Fibroblast of lung (primary cell): ENCODE data around the gene HOXC11. TPM values are rescaled to one million over a fixed set of nuclear protein-coding genes. Genes with fewer than 3 reads are reported as not detected.

Source experiments
- DNase-seq, 2 donors: peaks; one replicate each; pipeline versions ENCODE4 v3.0.0 to v3.0.0-alpha.2; 2010; ENCODE audit warnings: low read depth in 2 of 2
- H2AFZ ChIP-seq: 2 replicates; pipeline ENCODE4 v1.5.1; 2012; ENCODE audit warnings: low read length, control low read depth, inconsistent platforms
- H3K27ac ChIP-seq: 2 replicates; pipeline ENCODE4 v1.5.1; 2011; ENCODE audit warnings: low read length, control low read depth; ENCODE audit not compliant: insufficient read depth
- H3K27me3 ChIP-seq: 2 replicates; pipeline ENCODE4 v1.5.1; 2011; ENCODE audit warnings: mild to moderate bottlenecking, low read length; ENCODE audit not compliant: control insufficient read depth, insufficient read depth
- H3K36me3 ChIP-seq: 2 replicates; pipeline ENCODE4 v1.5.1; 2011; ENCODE audit warnings: low read length; ENCODE audit not compliant: control insufficient read depth, insufficient read depth
- H3K4me1 ChIP-seq: 2 replicates; pipeline ENCODE4 v1.5.1; 2011; ENCODE audit warnings: low read length; ENCODE audit not compliant: control insufficient read depth, insufficient read depth; ENCODE audit errors: extremely low read depth
- H3K4me2 ChIP-seq: 2 replicates; pipeline ENCODE4 v1.5.1; 2011; ENCODE audit warnings: low read length, control low read depth; ENCODE audit not compliant: insufficient read depth; ENCODE audit errors: extremely low read depth
- H3K4me3 ChIP-seq, 4 experiments: fragments of 200-600 bp in 1 of 4; sonication (generic) in 1 of 4; replicated peaks in 1 of 4; 2 replicates each; pipeline ENCODE4 v1.5.1; 2011 to 2016; ENCODE audit warnings: low read length in 4 of 4, low read depth in 3 of 4, mild to moderate bottlenecking in 3 of 4, control low read depth in 2 of 4, inconsistent platforms in 1 of 4, mixed read lengths in 1 of 4; ENCODE audit not compliant: insufficient read depth in 1 of 4; ENCODE audit errors: control extremely low read depth in 1 of 4
- H3K79me2 ChIP-seq: 2 replicates; pipeline ENCODE4 v1.5.1; 2012; ENCODE audit warnings: mild to moderate bottlenecking, low read length, inconsistent platforms; ENCODE audit not compliant: control insufficient read depth, insufficient read depth
- H3K9ac ChIP-seq: 2 replicates; pipeline ENCODE4 v1.5.1; 2011; ENCODE audit warnings: mild to moderate bottlenecking, low read length, control low read depth; ENCODE audit not compliant: insufficient read depth
- H3K9me3 ChIP-seq: 2 replicates; pipeline ENCODE4 v1.5.1; 2012; ENCODE audit warnings: low read depth, low read length; ENCODE audit not compliant: control insufficient read depth, insufficient read depth
- H4K20me1 ChIP-seq: 2 replicates; pipeline ENCODE4 v1.5.1; 2011; ENCODE audit warnings: low read length; ENCODE audit not compliant: control insufficient read depth, insufficient read depth; ENCODE audit errors: extremely low read depth
- CTCF ChIP-seq, 2 donors: IDR thresholded peaks in 1 of 2; conservative IDR thresholded peaks in 1 of 2; 1 replicate in 1 of 2; 2 replicates in 1 of 2; pipeline ENCODE4 v1.5.1; 2011 to 2012; ENCODE audit warnings: low read length in 2 of 2, control low read depth in 1 of 2, inconsistent platforms in 1 of 2, low read depth in 1 of 2, mild to moderate bottlenecking in 1 of 2
- EZH2 ChIP-seq: IDR thresholded peaks from 2 replicates; pipeline ENCODE4 v1.5.1; 2012; ENCODE audit warnings: low read length, control low read depth, mild to moderate bottlenecking; ENCODE audit errors: missing control alignments
- polyA plus RNA-seq, 2 donors: library from polyadenylated mRNA; depleted of rRNA in 1 of 2; stranded (reverse) in 1 of 2; unstranded in 1 of 2; fragments of >200 nt; gene quantifications; 2 replicates each; pipeline ENCODE4 v1.2.1, GENCODE V29; 2011 to 2012; ENCODE audit warnings: missing spikeins in 1 of 2
- total RNA-seq: library from RNA; depleted of rRNA; stranded (reverse); fragments of >200 nt; gene quantifications from 2 replicates; pipeline ENCODE4 v1.2.1, GENCODE V29; 2014

The HOXC11 gene
- total and polyA plus RNA-seq, 2 donors (not counting 1 experiment from before 2014, with no cell fraction given): not detected

- no peak overlapping the region for H3K9ac ChIP-seq
- H4K20me1 ChIP-seq: no peaks in the 10 kb centered on the region
- H3K36me3 ChIP-seq: no peaks in the 10 kb centered on the region
- no peak for DNase-seq
- H3K27me3 ChIP-seq: peaks cover 95% of the 10 kb centered on the region
- H3K4me2 ChIP-seq: no peak overlapping the region
- H3K4me3 ChIP-seq: no peak overlapping the region
- H2AFZ ChIP-seq: no peak overlapping the region
- H3K4me1 ChIP-seq: no peaks in the 10 kb centered on the region
- H3K9me3 ChIP-seq: no peaks in the 10 kb centered on the region
- H3K79me2 ChIP-seq: no peaks in the 10 kb centered on the region
- TF ChIP-seq CTCF (conservative IDR thresholded peaks at IDR 0.05 in 1 of 2, IDR thresholded peaks at IDR 0.05 in 1 of 2; ENCODE audit: low read depth in 1 of 2, low read length in 2 of 2) (no peak), EZH2 (no peak)
- no peak overlapping the region for H3K27ac ChIP-seq
Measured at GRCh38 chr12:53953831-53954693, 18.9 kb upstream of the HOXC11 start.

GRCh38 chr12:53954694-53955035, 18.3 kb upstream of the HOXC11 start, which contains the start of gene HOXC12:
Gene HOXC12, plus strand, starts transcription at chr12:53954903. Its CDS starts 27 bp downstream, at chr12:53954930.
- no peaks in the 10 kb centered on the region for H4K20me1 ChIP-seq
- H3K9me3 ChIP-seq: no peaks in the 10 kb centered on the region
- H3K27ac ChIP-seq: no peak within 1 kb of the TSS
- peaks cover 95% of the 10 kb centered on the region for H3K27me3 ChIP-seq
- no peak within 1 kb of the TSS for H3K9ac ChIP-seq
- no peak within 1 kb of the TSS for H2AFZ ChIP-seq
- TF ChIP-seq CTCF (conservative IDR thresholded peaks at IDR 0.05 in 1 of 2, IDR thresholded peaks at IDR 0.05 in 1 of 2; ENCODE audit: low read depth in 1 of 2, low read length in 2 of 2) (no peak), EZH2 (no peak)
- no peak within 1 kb of the TSS for H3K4me3 ChIP-seq
- H3K4me1 ChIP-seq: no peaks in the 10 kb centered on the region
- H3K79me2 ChIP-seq: no peaks in the 10 kb centered on the region
- no peaks in the 10 kb centered on the region for H3K36me3 ChIP-seq
- no peak for DNase-seq
- H3K4me2 ChIP-seq: no peak within 1 kb of the TSS

- Histone ChIP-seq H2AFZ (no peak overlapping the region), H3K27ac (no peak overlapping the region), H3K36me3 (no peaks in the 10 kb centered on the region), H3K4me3 (no peak overlapping the region), H3K27me3 (peaks cover 96% of the 10 kb centered on the region), H3K4me2 (no peak overlapping the region), H3K4me1 (no peaks in the 10 kb centered on the region), H3K9ac (no peak overlapping the region), H4K20me1 (no peaks in the 10 kb centered on the region), H3K9me3 (no peaks in the 10 kb centered on the region), H3K79me2 (no peaks in the 10 kb centered on the region)
- DNase-seq: no peak
- TF ChIP-seq EZH2 (peak; percentile 98), CTCF (conservative IDR thresholded peaks at IDR 0.05 in 1 of 2, IDR thresholded peaks at IDR 0.05 in 1 of 2; ENCODE audit: low read depth in 1 of 2, low read length in 2 of 2) (no peak)
Measured at GRCh38 chr12:53955036-53955775, 17.7 kb upstream of the HOXC11 start.
